Measurements from ENCODE around the gene ENTPD2.

DNA sequence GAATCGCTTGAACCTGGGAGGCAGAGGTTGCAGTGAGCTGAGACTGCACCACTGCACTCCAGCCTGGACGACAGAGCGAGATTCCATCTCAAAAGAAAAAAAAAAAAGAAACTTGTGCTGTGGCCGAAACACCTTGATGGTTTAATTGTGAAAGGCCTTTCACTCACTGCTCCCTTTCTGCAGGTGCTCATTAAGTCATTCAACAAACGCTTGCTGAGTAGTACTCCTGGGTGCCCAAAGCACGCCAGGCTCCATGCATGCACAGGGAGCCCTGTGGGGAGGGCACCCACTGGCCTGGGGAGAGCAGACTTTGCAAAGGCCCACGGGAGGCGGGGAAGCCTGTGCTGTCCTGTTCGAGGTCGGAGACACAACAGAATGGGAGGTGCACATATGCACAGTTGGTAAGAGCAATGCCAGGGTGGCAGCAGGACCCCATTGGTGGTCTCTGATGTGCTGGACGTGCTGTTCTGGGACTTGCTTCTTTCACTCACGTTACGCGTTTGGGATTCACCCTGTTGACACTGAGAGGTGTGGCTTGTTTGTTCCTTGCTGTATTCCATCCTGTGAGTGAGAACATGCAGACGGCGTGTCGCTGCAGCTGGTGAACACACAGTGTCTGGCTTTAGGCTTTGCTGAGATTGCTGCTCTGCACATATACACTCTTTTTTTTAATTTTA is 3.0 kb upstream of the ENTPD2 start:
- TF ChIP-seq, protein P1, sequence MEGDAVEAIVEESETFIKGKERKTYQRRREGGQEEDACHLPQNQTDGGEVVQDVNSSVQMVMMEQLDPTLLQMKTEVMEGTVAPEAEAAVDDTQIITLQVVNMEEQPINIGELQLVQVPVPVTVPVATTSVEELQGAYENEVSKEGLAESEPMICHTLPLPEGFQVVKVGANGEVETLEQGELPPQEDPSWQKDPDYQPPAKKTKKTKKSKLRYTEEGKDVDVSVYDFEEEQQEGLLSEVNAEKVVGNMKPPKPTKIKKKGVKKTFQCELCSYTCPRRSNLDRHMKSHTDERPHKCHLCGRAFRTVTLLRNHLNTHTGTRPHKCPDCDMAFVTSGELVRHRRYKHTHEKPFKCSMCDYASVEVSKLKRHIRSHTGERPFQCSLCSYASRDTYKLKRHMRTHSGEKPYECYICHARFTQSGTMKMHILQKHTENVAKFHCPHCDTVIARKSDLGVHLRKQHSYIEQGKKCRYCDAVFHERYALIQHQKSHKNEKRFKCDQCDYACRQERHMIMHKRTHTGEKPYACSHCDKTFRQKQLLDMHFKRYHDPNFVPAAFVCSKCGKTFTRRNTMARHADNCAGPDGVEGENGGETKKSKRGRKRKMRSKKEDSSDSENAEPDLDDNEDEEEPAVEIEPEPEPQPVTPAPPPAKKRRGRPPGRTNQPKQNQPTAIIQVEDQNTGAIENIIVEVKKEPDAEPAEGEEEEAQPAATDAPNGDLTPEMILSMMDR (IDR thresholded peaks at IDR 0.05) = no peak
- no peak for TF ChIP-seq POLR2A (IDR thresholded peaks at IDR 0.05)
